GM04504 (cell line): ENCODE measurements around the gene MYOCOS.
"Not testable (repeated sequence)": the region's sequence is repeated elsewhere in the genome, so short reads cannot be mapped to it uniquely, and the experiment has no call there.

ENCODE experiments used
- DNase-seq: peaks from one replicate; pipeline ENCODE4 v3.0.0-alpha.2; 2012; ENCODE audit warnings: low read depth

Gene MYOCOS, protein sequence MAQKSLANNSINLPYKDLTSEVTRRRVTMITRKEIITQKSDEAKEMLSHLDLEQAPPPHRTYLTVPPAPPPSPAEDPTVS

DNA sequence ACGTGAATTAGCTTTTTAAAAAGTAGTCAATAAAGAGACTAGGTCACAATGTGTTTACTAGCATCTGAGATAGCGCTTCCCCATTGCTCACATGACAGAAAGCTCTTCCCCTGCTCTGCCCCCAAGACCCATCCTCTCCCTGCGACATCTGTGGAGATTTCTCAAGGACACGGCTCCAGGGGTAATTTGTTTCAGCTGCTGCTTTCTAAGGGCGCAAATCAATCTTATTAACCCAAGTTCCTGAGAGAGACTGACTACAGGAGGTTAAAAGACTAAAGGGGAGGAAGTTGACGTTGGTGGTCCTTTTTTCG lies at the start of gene MYOCOS:
TSS of gene MYOCOS (plus strand) at position 92 of the 311 bp plus-strand sequence. CDS start 1,641 bp downstream, outside the sequence.
- DNase-seq, result no peak

DNA sequence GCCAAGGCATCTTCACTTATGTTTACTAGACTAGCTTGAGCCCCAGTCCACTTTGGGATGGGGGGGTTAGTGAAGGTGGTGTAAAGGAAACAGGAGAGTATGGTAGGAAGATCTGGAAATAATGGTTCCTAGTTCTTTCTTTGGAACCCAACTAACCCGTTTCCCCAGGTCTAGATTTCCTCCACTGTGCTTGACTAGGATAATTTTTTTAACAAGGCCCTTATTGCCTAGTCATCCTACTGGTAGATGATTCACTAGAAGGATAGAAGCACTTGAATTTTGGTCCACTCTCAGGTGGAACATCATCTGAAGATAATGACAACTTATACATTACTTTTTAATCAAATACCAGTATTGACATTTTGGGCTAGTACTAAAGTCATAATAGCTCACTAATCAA lies 45.9 kb upstream of the MYOCOS start:
- no peak for DNase-seq

DNA sequence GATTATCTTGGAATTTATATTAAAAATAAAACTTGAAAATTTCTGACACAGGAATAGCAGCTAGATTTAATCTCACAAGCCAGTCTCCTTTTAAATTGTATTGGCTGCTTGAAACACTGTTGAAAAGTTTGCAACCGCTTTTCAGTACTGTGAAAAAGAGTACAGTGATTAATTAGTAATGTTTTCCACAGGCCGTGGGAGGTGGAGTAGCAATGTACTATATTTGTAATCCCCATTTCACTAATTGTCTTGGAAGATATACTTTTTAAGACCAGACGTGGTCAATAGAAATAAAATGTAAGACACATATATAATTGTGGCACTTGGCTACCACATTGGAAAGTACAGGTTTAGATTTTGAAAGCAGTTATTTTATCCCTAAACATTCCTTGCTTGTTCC lies 40.8 kb upstream of the MYOCOS start:
- DNase-seq, result no peak

DNA sequence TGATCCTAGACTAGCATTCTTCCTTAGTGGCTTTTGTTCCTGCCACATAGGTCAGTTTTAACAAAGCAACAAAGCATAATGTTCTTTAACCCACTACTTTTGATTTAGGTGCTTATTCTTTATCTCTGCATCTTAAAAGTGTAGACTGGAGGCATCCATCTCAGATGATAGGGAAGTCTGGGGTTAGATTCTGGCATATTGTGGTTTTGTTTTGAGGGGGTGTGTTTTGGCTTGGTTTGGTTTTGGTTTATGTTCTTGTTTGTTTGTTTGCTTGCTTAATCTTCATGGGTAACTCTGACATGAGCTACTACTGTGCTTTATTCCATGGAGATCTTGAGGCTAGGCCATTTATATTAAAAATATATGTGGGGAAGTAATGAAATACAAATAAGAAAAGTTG lies 40.3 kb upstream of the MYOCOS start:
- no peak for DNase-seq

DNA sequence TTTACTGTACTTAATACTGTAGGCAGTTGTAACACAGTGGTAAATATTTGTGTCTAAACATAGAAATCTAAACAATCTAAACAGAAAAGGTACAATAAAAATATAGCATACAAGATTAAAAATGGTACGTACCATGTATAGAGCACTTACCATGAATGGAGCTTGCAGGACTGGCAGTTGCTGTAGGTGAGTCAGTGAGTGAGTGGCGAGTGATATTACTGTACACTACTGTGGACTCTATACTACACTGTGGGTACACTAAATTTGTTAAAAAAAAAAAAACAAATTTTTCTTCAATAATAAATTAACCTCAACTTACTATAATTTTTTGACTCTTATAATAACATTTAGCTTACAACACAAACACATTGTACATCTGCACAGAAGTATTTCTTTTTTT lies 39.5 kb upstream of the MYOCOS start:
- DNase-seq, result no peak

DNA sequence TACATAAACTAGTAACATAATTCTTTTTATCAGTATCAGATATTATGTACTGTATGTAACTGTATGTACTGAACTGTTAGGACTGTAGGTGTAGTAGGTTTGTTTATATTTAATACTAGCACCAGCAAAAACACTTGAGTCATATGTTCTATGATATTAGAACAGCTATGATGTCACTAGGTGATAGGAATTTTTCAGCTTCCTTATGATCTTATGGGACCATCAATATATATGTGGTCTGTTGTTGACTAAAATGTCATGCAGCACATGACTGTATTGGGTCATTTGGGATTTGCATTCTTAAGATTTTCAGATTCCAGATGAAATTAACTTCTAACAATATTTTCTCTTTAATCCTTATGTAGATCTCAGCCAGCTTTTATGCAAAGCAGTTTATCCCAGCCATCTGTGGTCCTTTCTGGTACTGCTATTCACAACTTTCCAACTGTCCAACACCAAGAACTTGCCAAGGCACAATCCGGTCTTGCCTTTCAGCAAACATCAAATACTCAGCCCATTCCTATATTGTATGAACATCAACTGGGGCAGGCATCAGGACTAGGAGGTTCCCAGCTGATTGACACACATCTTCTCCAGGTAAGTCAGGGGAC lies 38.3 kb upstream of the MYOCOS start:
- DNase-seq, result no peak

DNA sequence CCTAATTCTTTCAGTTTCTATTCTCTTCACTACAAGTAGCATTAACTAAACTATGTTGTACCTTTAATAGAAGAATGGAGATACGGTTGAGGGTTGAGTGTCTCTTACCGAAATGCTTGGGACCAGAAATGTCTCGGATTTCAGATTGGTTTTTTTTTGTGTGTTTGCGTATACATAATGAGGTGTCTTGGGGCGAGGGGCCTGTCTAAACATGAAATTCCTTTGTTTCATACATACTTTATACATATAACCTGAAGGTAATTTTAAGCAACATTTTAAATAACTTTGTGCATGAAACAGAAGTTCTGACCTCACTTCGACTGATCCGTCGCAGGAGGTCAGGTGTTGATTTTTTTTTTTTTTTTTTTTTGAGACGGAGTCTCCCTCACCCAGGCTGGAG lies 36.3 kb upstream of the MYOCOS start:
- DNase-seq, result no peak

DNA sequence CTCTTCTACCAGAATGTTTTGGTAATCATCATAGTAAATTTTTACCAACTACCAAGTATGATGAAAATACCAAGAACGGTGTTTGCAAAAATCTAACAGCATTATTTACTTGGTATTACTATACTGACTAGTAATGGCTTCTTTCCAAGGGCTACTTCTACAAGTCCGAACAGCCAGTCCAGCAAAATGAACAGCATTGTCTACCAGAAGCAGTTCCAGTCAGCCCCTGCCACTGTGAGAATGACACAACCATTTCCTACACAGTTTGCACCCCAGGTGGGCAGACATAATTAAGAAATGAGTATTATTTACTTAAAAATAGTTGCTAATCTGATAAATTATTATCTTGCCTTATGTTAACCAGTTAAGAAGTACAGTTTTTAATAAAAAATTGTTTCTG lies 33.8 kb upstream of the MYOCOS start:
- no peak for DNase-seq

DNA sequence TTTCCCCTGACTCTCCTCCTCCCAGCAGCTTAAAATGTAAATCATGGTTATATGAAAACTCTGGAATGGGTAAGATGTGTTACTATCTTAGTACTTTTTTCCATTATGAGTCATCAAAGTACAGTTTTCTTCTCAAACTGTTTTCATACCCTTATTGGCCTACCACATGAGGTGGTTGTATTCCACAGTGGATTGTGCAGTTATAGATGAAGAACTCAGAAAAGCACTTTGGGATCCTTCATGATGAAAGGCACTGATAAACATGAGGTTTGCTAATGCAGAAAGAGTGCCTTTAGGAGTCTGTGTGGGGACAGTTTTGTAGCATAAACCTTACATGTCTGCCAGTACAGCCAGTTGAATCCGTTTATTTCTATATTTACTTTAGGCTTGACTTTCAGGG lies 32.0 kb upstream of the MYOCOS start:
- DNase-seq, result no peak

DNA sequence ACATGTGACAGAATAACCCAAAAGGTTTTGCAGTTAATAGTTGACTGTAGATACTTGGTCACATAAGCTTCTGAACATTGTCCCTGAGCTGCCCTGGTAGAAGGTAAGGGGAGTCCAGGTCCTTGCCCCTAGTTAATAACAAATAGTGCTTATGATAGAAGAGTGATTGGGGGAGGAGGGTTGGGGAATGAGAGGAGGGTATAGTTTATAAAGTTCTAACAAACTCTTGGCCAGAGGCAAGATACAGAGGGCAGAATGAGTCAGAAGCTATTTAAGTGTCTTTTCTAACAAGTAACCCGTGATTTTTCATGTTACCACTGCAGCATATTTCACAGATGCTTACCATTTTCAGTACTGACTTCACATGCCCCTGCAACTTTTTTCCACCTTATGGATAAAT lies 26.7 kb upstream of the MYOCOS start:
- DNase-seq, result no peak

DNA sequence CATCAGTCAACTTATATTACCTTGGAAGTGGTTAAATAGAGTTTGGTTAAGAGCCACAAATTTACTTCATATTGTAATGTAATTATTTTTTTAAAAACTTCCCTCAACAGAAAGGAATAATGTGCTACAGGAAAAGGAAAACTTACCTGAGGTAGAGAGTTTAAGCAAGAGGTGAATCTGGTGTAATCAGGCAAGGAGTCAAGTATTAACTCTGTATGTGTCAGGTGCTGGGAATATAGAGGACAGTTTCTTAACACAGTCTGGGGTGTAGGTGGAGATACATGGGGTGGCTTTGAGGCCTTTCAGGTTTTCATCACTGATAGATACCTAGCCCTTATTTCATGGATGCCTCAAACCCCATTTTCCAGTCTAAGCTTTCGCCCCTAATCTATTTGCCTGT lies 25.9 kb upstream of the MYOCOS start:
- no peak for DNase-seq

DNA sequence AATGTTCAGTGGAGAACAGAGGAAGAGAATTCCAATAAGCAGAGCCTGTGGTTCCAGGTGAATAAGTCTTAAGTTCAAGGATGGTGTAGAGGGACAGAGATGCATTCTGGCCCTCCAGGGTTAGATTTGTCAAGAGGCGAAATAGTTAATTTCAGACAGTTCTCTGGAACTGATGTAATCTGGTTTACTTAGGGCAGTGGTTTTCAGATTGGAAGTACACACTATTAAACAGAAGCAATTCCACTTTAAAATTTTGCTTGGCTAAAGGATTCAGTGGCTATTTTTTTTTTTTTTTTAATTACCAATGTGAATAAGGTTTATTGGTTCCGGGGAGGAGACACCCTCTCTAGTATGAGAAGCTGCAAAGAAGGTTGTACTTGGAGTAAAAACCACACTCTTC lies 25.3 kb upstream of the MYOCOS start:
- DNase-seq, result no peak

DNA sequence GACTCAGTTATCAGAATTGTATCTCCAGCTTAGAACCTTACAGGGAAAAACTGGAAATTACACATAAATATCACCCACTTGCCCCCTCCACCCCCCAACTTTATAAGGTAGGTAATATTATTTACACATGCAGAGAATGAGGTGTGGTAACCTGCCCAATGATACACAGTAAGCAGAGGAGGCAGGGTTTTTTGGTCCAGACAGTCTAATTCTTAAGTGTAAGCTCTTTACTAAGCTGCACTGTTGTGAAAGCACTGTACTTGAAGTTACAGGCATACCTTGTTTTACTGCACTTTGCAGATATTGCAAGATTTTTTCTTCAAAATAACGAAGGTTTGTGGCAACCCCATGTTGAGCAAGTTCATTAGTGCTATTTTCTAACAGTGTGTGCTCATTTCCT lies 24.8 kb upstream of the MYOCOS start:
- DNase-seq, result no peak

DNA sequence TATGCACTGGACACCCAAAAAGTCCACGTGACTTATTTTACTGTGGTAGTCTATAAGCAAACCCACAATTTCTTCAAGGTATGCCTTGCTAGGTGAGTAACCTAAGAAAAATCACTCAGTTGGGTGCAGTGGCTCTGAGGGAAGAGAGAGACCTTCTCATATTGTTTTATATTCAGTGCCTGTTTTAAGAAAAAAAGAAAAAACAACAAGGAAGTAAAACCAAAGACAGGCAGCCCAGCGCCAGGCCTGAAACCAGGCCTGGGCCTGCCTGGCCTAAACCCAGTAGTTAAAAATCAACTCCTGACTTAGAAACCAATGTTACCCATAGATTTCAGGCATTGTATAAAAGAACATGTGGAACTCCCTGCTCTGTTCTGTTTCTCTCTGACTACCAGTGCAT lies 21.7 kb upstream of the MYOCOS start:
- not testable (repeated sequence) for DNase-seq

DNA sequence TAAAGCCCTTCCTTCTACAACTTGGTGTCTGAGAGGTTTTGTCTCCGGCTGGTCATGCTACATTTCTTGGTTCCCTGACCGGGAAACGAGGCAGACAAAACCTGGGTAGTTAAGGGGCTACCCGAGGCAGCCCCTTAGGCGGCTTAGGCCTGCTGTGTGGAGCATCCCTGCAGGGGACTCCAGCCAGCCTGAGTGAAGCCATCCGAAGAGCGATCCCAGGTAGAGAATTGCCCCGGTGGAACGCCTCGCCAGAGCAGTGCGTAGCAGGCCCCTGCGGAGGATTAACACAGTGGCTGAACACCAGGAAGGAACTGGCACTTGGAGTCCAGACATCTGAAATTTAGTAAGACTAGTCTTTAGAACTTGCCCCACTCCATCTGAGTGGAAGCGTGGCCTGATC lies 21.2 kb upstream of the MYOCOS start:
- DNase-seq, result no peak

DNA sequence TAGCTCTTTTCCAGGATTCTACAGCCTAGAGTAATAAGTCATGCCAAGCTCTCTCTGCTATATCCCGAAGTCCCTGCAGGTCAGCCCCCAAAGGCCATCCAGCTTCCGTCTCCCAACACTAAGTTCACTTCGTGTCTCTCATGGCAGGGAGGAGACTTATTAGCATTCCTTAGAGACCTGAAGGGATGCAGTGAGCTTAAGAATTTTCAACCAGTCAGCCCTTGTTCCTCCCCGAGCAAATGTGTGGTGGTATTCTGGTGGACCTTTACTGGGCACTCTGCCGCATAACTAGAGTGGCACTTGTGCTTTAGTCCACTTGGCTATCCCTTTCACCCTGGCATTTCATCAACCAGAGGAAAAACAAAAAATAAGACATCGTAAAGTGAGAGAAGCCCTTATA lies 19.0 kb upstream of the MYOCOS start:
- DNase-seq, result not testable (repeated sequence)

DNA sequence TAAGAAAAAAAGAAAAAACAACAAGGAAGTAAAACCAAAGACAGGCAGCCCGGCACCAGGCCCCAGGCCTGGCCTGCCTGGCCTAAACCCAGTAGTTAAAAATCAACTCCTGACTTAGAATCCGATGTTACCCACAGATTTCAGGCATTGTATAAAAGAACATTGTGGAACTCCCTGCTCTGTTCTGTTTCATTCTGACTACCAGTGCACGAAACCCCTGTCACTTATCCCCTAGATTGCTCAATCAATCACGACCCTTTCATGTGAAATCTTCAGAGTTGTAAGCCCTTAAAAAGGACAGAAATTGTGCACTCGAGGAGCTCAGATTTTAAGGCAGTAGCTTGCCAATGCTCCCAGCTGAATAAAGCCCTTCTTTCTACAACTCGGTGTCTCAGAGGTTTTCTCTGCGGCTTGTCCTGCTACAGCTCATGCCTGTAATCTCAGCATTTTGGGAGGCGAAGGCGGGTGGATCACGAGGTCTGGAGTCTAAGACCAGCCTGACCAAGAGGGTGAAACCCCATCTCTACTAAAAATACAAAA lies 15.6 kb upstream of the MYOCOS start:
- no peak for DNase-seq

DNA sequence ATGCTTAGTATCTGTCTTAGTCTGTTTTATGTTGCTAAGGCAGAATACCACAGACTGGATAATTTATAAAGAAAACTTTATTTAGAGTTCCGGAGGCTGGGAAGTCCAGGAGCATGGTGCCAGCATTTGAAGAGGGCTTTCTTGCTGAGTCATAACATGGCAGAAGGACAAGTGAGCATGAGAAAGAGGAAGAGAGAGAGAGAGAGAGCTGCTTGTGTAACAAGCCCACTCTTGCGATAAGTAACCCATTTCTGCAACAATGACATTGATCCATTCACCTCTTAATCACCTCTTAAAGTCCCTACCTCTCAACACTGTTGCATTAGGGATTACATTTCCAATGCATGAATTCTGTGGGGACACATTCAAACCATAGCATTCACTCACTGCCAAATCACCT lies 11.7 kb upstream of the MYOCOS start:
- DNase-seq, result no peak

DNA sequence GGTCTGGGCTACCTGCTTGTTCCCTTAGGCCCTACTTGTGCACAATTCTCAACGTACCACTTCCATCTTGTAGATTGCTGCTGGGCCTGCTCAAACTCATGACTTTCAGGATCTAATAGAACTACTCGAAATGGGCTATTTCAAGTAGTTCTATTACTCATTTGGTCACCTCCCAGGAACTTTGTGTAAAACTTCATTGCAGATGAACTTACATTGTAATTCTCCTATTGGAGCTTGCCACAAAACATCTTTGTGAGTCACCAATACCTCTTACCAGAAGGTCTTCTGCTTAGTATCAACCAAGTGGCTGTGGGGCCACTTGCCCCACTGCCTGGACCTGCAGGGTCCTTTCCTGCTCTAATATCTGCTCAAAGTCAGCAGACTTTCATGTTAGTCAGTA lies 10.7 kb upstream of the MYOCOS start:
- no peak for DNase-seq

DNA sequence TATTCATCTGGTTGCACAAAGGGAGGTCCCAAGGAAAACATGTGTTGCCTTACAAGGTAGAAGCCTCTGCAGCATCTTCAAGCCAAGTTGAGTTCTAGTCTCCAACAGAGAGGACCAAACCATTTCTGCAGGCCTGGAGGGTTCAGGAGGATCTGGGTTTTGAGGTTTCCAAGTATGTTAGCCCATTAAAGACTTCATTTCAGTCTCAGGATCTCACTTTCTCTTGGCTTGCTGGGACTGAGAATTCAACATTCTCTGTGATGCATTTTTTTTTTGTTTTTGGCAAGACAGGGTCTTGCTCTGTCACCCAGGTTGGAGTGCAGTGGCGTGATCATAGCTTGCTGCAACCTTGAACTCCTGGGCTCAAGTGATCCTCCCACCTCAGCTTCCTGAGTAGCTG lies 8.8 kb upstream of the MYOCOS start:
- DNase-seq, result no peak

DNA sequence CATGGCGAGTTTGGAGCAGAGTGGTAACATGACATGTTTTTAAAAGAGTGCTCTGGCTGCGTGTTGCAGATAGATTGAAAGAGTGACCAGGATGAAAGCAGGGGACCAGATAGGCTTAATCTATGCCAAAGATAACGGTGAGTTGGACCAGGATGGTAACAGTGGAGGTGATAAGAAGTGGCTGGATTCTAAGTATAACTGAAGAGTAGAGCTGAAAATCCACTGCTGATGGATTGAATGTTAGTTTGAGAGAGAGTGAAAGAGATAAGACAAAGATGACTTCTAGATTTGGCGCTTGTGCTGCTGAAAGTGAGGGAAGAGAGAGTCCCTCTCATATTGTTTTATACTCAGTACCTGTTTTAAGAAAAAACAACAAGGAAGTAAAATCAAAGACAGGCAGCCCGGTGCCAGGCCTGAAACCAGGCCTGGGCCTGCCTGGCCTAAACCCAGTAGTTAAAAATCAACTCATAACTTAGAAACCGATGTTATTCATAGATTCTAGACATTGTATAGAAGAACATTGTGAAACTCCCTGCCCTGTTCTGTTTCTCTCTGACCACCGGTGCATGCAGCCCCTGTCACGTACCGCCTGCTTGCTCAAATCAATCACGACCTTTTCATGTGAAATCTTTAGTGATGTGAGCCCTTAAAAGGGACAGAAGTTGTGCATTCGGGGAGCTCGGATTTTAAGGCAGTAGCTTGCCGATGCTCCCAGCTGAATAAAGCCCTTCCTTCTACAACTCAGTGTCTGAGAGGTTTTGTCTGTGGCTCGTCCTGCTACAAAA lies 6.7 kb upstream of the MYOCOS start:
- not testable (repeated sequence) for DNase-seq

DNA sequence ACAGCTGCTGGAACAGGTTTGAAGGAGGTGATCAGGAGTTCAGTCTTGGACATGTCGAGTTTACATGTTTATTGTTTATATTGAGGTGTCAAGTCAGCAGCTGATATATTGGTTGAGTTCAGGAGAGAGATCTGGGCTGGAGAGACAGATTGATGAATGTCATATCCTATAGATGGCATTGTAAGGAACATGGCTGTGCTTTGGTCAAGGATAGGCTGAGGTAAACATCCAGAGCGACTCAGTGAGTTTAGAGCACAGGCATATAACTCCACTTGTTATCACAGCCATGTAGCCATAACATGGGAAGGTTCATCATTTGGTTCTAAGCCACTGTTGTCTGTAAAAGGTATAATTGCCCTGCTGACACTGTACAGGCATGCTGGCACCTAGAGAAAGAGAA lies 5.5 kb upstream of the MYOCOS start:
- no peak for DNase-seq

DNA sequence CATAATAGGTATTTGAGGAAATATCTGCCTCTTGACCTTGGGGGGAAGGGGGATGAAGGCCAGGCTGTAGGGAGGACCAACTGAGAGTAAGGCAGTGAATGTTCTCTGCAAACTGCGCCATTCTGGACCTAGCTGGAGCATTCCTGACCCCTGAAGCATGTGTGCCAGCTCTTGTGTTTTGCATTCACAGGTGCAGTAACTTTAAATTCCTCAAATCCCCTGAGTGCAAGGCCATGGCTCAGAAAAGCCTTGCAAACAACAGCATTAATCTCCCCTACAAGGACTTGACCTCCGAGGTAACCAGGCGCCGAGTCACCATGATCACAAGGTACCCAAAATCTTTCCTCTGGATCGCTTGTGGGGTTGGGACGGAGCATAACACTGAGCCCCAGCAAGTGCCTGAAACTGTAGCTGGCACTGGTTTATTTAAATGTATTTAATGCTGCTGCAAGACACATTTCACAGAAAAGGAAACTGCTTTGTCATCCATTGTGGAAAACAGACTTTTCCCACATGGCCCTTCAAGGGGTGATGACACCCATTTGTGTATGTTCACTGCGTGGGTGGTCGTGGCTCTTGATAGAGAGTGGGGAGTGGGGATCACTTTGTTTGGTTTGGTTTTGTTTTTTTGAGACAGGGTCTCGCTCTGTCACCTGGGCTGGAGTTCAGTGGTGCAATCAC lies 1.7 kb downstream of the MYOCOS start:
- no peak for DNase-seq
